HG03045 (cell line): ENCODE data around the gene CORT.
"Not testable (repeated sequence)": the region's sequence is repeated elsewhere in the genome, so short reads cannot be mapped to it uniquely, and the experiment has no call there.

Experiments
- ATAC-seq: cut with Tn5 transposase; IDR thresholded peaks from one replicate; pipeline ENCODE4 v1.9.1; 2021; ENCODE audit warnings: mild to moderate bottlenecking, moderate library complexity; ENCODE audit not compliant: unreplicated experiment

CORT gene

DNA sequence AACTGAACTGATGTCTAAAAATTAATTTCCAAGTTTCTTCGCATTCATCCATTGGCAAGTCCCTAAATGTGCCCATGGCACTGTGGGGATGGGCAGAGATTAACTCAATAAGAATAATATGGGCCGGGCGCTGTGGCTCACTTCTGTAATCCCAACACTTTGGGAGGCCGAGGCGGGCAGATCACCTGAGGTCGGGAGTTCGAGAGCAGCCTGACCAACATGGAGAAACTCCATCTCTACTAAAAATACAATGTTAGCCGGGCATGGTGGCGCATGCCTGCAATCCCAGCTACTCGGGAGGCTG lies 24.4 kb downstream of the CORT start:
- not testable (repeated sequence) for ATAC-seq

DNA sequence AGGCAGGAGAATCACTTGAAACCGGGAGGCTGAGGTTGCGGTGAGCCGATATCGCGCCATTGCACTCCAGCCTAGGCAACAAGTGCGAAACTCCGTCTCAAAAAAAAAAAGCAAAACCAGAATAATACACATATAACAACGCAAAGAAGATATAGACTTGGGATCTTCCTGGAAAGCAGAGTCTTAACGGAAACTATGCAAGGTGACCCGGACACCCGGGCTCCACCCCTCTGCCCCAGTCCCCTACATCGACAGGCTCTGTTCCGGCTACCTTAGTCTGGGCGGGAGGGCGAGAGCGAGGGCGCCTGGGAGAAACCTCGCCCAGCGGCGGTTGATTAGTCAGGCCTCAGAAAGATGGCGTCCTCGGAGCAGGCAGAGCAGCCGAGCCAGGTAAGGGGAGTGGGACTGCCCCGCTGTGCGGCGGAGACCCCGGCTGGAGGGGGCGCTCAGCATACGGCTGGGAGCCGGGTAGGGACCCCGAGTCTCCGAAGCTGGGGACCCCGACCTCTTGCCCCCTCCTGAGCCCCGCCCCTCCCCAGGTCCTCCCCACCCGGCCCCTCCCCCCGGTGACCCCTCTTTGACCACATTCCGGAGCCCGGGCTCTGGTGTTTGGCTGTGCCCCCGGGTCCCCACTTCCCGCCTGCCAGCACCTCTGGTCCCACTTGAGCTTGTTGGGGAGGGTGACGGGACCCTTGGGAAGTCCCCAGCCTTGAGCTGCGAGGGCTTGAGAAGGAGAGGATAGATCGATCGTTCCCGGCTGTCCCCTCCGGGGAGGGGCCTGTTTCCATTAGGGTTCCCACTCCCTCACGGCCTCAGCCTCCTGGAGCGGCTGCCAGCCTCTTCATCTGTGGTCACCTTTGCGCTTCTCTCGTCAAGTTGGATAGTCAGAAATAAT lies 25.0 kb downstream of the CORT start, which contains the start of gene PEX14:
PEX14 (plus strand) TSS at position 338 of the 895 bp plus-strand sequence; CDS start at position 355, 17 bp downstream.
- ATAC-seq = peak; percentile 58

DNA sequence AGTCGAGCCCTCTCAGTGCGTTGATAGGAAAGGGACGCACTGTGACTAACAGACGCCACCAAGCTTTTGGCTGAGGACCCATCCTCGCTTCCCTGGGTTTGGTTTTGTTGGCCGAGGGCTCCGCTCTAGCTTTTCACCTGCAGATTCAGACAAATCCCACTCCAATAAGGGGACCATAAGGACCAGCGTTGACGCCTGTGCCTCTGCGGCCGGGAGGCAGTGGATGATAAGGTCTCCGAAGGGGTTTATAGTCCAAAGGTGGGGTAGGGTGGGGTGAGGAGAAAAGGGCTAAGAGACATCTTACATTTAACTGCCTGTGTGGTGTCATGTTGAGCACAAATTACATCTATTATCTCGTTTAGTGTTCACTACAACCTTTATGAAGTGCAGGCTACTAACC lies 25.7 kb downstream of the CORT start:
- no peak for ATAC-seq

DNA sequence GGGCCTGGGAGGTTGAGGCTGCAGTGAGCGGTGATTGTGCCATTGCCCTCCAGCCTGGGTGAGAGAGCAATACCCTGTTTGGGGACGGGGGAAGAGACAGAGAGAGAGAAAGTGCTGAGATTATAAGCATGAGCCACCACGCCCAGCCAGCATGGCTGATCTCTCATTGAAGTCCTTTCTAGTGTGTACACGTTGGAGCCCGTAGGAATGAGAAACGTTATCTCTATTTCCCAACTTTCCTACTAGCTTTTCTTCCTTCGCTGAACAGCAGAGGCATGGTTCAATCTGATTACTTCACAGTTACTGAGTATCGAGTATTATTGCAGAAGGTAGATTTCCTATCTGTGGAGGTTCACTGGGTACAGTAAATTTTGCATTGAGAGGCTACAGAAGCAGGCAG lies 29.5 kb downstream of the CORT start:
- no peak for ATAC-seq

DNA sequence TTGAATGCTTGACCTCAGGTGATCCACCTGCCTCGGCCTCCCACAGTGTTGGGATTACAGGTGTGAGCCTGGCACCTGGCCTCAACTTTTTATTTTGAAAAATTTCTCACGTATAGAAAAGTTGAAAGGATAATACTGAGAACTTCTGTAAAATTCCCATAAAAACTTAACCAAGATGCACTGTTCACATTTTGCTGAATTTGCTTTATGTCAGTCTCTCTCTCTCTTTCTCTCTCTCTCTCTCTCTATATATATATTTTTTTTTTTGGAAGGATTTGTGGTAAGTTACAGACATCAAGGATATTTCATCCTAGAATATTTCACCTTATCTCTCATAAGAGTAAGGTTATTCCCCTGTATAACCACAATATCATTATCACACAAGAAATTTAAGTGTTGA lies 30.8 kb downstream of the CORT start:
- no peak for ATAC-seq

DNA sequence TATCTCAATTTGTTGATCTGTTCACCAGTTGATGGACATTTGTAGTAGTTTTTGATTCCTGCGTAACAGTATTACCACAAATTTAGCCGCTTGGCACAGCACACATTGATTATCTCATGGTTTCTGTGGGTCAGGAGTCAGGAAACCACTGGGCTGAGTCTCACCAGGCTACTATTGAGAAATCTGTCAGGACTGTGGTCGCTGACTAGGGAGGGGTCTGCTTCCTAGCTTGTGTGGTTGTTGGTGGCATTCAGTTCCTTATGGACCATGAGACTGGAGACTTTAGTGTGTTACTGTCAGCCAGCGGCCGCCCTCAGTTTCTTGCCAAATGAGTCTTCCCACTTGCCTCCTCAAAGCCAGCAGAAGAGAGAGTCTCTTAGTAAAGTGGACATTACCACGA lies 34.7 kb downstream of the CORT start:
- no peak for ATAC-seq

DNA sequence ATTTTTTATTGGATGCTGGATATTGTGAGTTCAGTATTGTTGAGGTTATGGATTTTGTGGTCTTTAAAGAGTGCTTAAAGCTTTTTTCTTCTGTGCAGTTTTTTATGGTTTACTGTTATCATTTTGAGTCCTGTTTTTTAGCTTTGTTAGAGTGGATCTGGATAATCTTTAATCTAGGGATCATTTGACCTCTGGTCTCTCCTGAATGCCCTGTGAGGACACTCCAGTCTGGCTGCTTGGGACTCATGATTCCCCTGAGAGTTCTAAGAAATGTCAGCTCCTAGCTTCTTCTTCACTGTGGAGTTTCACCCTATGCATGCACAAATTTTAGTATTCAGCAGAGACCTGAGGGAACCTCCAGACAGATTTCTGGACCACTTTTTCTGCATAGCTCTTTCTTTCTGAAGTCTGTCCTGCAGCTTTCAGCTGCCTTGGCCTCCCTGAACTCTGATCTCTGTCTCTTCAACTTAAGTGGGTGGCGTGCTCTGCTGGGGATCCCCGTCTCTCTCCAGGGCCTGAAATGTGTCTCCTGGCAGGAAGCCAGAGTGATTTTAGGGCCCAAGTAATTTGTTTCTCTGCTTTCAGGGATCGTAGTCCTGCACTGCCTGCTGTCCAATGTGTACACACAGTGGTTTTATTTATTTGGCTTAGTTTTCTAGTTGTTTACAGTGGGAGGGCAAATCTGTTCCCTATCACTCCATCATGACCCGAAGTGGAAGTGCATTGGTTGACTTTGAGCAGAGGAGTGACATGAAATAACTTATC lies 39.6 kb downstream of the CORT start:
- no peak for ATAC-seq

DNA sequence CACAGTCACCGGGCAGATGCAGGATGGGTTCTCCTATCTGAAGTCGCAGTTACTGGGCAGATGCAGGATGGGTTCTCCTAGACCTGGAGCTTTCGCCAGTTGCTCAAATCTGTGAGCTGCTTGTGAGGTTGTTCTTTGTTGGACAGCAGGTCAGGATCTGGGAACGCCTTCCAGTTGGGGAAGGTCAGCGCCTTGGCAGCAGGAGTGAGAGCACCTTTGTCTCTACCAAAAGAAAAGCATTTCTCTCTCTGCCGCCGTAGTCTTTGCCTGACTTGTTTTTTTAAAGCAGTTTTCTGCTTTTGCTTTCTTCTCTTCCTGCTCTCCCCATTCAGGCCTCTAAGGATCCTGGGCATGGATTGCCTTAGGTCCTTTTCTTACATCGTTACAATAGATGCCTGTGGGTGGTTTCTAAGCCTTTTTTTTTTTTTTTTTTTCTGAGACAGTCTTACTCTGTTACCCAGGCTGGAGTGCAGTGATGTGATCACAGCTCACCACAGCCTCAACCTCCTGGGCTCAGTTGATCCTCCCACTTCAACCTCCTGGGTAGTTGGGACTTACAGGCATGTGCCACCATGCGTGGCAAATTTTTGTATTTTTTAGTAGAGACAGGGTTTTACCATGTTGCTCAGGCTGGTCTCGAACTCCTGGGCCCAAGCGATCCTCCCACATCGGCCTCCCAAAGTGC lies 40.6 kb downstream of the CORT start:
- no peak for ATAC-seq

DNA sequence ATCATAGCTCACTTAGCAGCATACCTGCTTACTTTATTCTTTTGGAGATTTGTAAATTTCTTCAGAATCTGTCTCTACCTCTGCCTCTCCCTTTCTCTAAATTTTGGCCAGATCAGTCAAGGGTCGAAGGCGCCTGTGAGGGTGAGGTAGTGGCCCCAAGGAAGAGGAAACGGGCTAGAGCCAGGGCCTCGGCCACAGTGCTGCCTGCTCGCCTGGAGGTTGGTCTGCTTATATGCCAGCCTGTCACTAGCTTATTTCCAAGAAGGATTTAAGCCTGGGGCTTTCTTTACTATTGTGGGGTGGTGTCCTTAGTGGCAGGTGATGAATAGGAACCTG lies 44.6 kb downstream of the CORT start:
- ATAC-seq = no peak

DNA sequence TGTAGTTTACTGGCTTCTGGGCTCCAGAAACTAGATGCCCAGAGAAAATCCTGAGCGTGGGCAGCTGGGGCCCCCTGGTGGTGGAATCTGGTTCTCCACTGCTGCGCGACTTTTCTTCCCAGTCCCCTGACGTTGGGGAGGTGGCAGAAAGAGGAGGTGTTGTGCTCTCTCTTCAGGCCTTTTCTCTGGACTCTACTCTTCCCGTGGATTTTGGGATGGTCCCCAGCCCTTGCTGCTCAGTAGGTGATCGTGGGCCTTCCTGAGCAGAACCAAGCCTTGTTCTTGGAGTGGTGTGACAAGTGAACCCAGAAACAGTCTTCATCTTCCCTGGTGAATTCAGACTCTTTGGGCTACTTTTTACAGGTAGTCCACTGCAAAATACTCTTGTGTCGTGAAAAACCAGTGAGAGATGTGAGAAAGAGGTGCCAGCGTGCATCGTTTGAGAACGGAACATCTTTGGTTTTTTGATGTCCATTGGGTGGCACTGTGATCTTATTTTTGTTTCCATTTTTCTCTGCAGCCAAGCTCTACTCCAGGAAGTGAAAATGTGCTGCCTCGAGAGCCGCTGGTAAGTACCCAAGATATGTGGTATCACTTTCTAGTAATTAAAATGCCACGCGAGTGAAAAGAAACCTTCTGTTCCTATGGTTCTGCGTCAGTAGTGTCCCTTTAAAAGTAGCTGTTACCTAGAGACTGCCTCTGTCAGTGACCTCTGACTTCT lies 45.1 kb downstream of the CORT start:
- ATAC-seq = peak; percentile 64

DNA sequence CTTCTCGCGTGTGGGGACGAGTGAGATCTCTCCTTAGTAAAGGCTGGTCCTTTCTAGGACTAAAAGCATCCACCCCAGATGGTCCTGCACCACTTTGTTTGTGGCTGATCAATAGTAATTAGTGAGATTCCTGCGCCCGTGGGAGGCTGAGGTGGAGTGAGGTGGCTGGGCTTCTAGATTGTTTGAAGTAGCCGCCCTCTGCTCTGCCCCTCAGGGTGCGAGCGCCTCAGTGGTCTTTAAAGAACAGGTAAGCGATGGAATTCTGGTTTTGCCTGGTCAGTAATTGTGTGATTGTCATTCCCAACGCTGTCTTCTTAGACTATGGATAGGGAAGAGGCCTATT lies 45.6 kb downstream of the CORT start:
- no peak for ATAC-seq

DNA sequence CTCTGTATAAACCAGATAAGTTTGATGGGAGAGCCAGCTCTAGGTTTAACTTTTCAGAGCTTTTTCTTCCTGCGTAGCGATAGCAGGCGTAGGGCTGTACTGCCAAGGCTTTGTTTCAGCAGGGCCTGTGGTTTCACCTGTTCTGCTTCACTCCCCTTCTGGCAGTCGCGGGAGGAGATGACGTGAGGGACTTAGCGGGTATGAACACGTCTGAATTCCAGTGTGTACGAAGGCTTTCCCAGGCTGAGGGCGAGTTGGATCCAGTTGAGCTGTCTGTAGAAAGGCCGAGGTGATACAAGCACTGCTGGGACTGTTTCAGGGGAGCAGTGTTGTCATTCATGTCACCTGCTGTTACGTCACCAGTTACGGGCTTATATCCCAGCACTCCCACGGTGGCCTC lies 46.1 kb downstream of the CORT start:
- no peak for ATAC-seq

DNA sequence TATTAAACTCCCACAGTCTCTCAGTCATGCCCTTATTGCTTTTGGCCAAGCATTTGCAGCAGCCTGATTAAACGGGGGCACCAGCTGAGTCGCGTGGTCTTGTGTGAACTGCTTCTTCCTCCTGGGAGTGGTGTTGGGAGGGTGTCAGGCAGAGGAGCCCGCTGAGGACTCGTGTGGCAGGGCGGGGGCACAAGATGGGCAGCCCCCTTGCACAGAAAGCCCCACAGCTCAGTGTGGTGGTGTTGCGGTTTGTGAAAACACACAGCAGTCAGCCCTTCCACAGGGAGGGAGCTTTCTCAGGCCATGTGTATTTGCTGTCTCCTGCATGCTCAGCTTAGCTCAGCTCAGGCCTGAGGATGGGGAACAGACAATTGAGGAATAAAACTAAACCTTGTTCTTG lies 47.3 kb downstream of the CORT start:
- no peak for ATAC-seq

DNA sequence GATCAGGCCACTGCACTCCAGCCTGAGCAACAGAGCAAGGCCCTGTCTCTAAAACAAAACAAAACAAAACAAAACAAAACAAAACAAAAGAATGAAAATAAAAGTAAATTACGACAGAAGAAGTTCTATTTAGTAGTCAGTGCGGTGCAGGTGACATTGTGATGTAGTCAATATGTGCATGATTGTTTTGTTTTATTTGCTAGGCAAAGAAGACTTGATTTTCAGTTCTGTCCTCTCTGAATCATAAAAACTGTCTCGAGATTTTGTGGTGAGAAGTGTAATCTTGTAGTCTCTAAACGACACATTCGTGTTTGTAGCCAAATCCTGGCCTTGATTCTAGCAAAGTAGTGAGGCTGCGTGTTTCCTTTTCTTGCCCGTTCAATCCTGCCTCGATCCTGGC lies 48.4 kb downstream of the CORT start:
- no peak for ATAC-seq
